ENCODE results near the gene ZDHHC11B.
"Not testable (repeated sequence)": the region's sequence is repeated elsewhere in the genome, so short reads cannot be mapped to it uniquely, and the experiment has no call there.

ZDHHC11B gene

GRCh38 chr5:784428-785177 is at the start of gene ZDHHC11B:
ZDHHC11B (minus strand) TSS chr5:784729; CDS start chr5:766919, 17,810 bp downstream.
- peak; percentile 91 for DNase-seq (ENCODE audit: low read depth, low spot score)

DNA sequence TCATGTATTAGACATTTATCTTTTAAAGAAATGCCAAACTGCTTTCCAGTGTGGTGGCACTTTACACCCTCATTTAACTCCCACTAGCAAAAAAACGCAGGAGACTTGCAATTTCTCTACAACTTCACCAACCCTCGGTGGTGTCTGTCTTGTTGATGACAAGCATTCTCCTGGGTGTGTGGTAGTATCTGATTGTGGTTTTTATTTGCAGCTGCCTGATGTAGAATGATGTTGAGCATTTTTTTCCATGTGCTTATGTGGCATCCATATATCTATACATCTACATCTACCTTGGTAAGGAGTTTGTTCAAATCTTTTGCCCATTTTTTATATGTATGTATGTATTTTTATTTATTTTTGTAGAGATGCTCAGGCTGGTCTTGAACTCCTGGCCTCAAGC is 49.5 kb upstream of the ZDHHC11B start:
- not testable (repeated sequence) for DNase-seq (ENCODE audit: low read depth, low spot score)

DNA sequence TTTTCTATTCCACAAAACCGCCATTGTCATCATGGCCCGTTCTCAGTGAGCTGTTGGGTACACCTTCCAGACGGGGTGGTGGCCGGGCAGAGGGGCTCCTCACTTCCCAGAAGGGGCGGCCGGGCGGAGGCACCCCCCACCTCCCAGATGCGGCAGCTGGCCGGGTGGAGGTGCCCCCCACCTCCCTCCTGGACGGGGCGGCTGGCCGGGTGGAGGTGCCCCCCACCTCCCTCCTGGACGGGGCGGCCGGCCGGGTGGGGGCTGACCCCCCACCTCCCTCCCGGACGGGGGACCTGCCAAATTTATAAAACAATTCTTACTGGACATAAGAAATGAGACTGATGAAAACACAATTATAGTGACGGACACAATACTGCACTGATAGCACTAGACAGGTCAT is 43.7 kb upstream of the ZDHHC11B start:
- DNase-seq (ENCODE audit: low read depth, low spot score): not testable (repeated sequence)

DNA sequence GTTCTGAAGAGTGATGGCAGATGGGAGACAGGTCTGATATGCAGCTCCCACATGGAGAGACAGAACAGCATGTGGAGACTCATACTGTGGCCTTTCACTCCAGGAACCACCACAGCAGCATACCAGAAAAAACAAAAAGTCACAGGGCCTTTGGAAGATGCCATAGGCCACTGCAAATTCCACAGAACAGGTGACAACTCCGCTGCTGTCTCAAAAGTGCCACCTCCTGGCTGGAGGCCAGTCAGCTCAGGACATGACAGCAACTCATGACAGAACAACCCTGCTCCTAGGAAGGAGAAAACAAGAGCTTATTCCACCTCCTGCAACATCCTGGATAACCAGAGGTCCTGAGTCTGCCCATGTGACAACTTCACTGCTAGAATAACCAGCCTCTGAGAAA is 41.0 kb upstream of the ZDHHC11B start:
- not testable (repeated sequence) for DNase-seq (ENCODE audit: low read depth, low spot score)

GRCh38 chr5:821504-821903 is 37.0 kb upstream of the ZDHHC11B start:
- DNase-seq (ENCODE audit: low read depth, low spot score): no peak

- DNase-seq (ENCODE audit: low read depth, low spot score): no peak
Observed at GRCh38 chr5:820245-820644, 35.7 kb upstream of the ZDHHC11B start.

GRCh38 chr5:819078-819477 is 34.5 kb upstream of the ZDHHC11B start:
- DNase-seq (ENCODE audit: low read depth, low spot score): no peak

GRCh38 chr5:816176-816575 is 31.6 kb upstream of the ZDHHC11B start:
- no peak for DNase-seq (ENCODE audit: low read depth, low spot score)

DNA sequence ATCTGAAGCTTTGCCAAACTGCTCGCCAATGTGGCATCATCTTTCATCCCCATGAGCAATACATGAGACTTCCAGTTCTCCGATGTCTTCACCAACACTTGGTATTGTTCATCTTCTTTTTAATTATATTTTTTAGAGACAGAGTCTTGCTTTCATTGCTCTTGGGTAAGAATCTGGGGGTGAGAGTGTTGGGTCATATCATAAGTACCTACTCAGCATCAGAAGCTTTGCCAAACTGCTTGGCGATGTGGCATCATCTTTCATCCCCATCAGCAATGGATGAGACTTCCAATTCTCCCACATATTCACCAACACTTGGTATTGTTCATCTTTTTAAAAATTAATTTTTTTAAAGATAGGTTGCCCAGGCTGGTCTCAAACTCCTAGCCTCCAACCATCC is 30.9 kb upstream of the ZDHHC11B start:
- no peak for DNase-seq (ENCODE audit: low read depth, low spot score)

- DNase-seq (ENCODE audit: low read depth, low spot score): not testable (repeated sequence)
Observed at GRCh38 chr5:813575-813974, 29.0 kb upstream of the ZDHHC11B start.

GRCh38 chr5:811384-811783 is 26.9 kb upstream of the ZDHHC11B start:
- not testable (repeated sequence) for DNase-seq (ENCODE audit: low read depth, low spot score)

DNA sequence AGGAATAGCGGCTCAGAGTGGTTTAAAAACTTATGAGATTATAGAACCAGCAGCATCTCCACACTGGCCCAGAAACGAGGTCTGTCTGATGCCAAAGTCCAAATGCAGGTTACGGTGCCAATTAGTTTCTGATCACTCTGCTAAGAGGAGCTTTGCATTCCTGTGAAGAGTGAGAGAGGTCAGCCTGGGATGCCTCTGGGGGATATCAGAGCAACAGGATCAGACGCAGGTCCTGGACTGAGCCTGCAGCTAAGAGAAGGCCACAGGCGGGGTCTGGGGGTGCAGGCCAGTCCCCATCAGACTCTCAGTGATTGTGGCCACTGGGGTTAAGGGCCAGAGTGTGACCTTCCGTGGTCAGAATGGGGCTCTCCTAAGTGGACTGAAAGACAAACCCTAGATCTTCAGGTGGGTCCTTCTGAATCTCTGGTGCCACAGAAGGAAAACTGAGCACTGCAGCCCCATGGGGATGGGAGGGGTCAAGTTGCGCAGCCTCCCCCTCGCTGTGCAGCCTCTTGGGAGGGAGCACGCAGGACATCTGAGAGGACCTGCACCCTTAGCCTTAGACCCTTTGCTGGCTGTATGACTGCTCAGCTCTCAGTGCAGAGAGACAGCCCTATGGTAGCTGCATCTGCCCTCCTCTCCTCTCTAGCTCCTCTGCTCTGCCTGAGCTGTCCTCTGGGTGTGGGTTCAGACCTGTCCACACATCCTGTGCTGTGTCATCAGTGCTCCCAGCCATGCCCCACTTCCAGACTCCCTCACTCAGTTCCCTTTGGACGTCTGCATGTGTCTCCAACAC is 23.4 kb upstream of the ZDHHC11B start:
- not testable (repeated sequence) for DNase-seq (ENCODE audit: low read depth, low spot score)

GRCh38 chr5:801472-801871 is 16.9 kb upstream of the ZDHHC11B start:
- DNase-seq (ENCODE audit: low read depth, low spot score): no peak

DNA sequence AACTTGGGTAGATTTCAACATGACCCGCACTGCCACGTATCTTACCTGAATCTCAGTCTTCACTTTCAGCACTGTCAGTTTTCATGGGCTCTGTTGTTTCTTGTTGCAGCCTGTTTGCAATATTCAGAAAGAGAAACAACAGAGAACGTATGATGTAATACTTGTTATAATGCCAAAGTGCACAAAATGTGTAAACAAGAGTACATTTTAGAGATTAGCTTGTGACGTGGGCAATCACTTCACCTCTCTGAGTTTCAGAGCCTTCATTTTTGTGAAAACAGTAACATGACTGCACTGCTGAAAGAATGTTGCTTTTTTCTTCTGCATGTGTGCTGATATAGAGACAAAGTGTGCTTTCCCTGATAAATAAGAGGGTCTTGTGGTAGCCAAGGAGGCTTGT is 16.5 kb upstream of the ZDHHC11B start:
- not testable (repeated sequence) for DNase-seq (ENCODE audit: low read depth, low spot score)

DNA sequence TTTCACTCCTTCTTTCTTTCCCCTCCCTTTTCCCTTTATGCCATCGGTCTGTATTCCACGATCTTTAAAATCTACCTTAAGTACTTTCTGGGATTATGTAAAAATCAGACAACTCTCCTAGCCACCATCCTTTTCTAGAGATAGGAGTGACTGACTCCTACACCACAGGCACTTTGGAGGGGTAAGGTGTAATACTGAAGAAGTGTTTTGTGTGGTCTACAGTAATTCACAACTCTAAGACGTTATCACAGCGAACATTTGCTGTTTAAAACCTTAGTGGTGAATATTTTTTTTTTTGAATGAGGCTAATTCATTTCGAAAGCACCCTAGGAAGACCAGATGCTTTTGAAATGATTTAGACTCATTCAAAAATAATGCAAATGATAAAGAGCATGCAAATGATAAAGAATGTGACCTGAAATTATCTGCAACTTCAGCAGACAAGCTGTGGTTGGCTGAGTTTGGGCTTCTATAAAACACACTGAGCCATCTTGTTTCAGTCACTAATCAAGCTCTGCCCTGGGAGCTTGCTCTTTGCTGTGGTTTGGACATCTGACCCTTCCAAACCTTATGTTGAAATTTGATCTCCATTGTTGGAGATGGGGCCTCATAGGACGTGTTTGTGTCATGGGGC is 14.1 kb upstream of the ZDHHC11B start:
- not testable (repeated sequence) for DNase-seq (ENCODE audit: low read depth, low spot score)

DNA sequence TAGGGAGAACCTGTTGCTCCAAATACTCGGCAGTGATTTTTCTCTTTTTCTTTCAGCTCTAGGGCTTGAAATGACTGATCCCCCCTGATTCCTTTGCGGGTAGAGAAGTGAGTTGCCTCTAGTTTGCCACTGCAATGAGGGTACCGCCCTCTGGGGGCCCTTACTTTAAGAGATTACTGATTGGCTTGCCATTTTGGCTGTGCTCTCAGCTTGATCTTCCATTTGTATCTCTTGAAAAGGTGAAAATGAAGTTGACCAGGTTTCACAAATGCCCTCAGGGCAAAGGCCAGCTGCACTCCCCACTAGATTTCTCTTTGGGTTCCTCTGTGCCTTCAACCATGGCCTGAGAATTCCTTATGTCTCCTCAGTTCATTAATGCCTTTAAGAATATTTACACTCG is 13.5 kb upstream of the ZDHHC11B start:
- not testable (repeated sequence) for DNase-seq (ENCODE audit: low read depth, low spot score)

DNA sequence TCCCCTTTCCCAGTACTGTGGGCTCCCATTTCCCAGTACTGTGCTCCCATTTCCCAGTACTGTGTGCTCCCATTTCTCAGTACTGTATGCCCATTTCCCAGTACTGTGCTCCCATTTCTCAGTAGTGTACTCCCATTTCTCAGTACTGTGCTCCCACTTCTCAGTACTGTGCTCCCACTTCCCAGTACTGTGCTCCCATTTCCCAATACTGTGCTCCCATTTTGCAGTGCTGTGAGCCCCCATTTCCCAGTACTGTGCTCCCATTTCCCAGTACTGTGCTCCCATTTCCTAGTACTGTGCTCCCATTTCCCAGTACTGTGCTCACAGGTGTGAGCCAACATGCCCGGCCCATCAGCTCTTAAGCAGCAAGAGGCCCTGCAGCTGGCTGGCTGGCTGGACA is 11.3 kb upstream of the ZDHHC11B start:
- not testable (repeated sequence) for DNase-seq (ENCODE audit: low read depth, low spot score)

DNA sequence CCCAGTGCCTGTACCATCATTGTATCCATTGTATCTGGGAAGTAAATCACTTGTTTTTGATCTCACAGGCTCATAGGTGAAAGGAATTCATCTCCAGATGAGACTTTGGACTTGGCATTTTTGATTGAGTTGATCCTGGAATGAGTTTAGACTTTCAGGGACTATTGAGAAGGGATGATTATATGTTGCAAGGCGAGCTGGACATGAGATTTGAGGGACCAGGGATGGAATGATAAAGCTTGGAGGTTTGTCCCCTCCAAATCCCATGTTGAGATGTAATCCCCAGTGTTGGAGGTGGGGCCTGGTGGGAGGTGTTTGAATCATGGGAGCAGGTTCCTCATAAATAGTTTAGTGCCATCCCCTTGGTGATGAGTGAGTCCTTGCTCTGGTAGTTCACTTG is 10.4 kb upstream of the ZDHHC11B start:
- not testable (repeated sequence) for DNase-seq (ENCODE audit: low read depth, low spot score)

DNA sequence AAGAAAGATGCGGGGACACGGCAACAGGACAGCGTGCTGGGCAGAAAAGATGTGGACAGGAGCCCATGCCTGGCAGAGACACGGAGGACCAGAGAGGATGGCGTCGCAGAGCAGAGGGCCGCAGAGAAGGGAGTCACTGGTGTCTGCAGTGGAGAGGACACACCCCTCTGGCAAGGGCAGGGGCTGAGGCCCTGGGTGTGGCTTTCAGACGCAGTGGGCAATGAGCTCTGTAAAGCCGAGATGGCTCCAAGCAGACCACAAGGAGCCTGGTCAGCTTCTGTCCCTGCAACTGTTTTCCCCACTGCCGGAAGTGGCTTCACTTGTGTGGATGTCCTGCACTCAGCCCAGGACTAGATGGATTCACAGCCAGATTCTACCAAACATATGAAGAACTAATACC is 4.2 kb upstream of the ZDHHC11B start:
- not testable (repeated sequence) for DNase-seq (ENCODE audit: low read depth, low spot score)

DNA sequence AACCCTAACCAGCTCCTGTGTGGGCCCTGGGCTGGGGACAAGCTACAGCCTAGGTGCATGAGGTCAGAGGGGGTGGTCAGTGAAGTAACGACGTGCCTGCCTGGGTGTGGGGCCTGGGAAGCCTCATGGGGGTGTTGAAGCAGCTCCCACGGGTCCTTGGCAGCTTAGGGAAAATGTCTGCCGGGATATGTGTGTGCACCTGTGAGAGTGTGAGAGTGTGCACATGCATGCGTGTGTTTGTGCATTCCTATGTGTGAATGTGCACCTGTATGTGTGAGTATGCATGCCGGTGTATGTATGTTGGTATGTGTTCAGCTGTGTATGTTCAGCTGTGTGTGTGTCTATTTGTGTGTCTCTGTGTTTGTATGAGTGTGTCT is 3.3 kb upstream of the ZDHHC11B start:
- DNase-seq (ENCODE audit: low read depth, low spot score): not testable (repeated sequence)

GRCh38 chr5:787224-787856 is 2.8 kb upstream of the ZDHHC11B start:
- DNase-seq (ENCODE audit: low read depth, low spot score): not testable (repeated sequence)

- DNase-seq (ENCODE audit: low read depth, low spot score): peak; percentile 13
Observed at GRCh38 chr5:785181-785705, 714 bp upstream of the ZDHHC11B start.

Measured in astrocyte of the hippocampus (primary cell).